Activated CD4-positive, alpha-beta T cell treated with anti-CD3 and anti-CD28 coated beads, Interleukin-2, amount 50 U/mL, for 24 hours (primary cell): Measurements from ENCODE around the gene GTF3C1.
"Not testable (repeated sequence)": the region's sequence is repeated elsewhere in the genome, so short reads cannot be mapped to it uniquely, and the experiment has no call there.

Experiments used
- DNase-seq, 2 donors: peaks; one replicate each; pipeline ENCODE4 v3.0.0-alpha.2; 2020; ENCODE audit warnings: low read depth in 1 of 2, low spot score in 1 of 2

Gene GTF3C1

GRCh38 chr16:27445502-27446175, 104.1 kb downstream of the GTF3C1 start:
- DNase-seq: no peak

GRCh38 chr16:27444470-27444869, 105.2 kb downstream of the GTF3C1 start:
- DNase-seq: no peak

- no peak for DNase-seq
Measured at GRCh38 chr16:27444015-27444414, 105.7 kb downstream of the GTF3C1 start.

GRCh38 chr16:27441998-27442397, 107.7 kb downstream of the GTF3C1 start:
- DNase-seq: no peak

GRCh38 chr16:27441276-27441675, 108.4 kb downstream of the GTF3C1 start:
- DNase-seq: no peak

GRCh38 chr16:27439271-27440018, 110.3 kb downstream of the GTF3C1 start:
- no peak for DNase-seq

GRCh38 chr16:27437946-27438345, 111.8 kb downstream of the GTF3C1 start:
- DNase-seq: no peak

- no peak for DNase-seq
Measured at GRCh38 chr16:27436921-27437650, 112.6 kb downstream of the GTF3C1 start.

- no peak for DNase-seq
Measured at GRCh38 chr16:27436065-27436464, 113.6 kb downstream of the GTF3C1 start.

- DNase-seq: not testable (repeated sequence)
Measured at GRCh38 chr16:27435146-27435545, 114.6 kb downstream of the GTF3C1 start.

GRCh38 chr16:27434141-27435051, 115.3 kb downstream of the GTF3C1 start:
- DNase-seq: no peak

GRCh38 chr16:27433636-27434035, 116.1 kb downstream of the GTF3C1 start:
- no peak for DNase-seq

GRCh38 chr16:27433191-27433590, 116.5 kb downstream of the GTF3C1 start:
- not testable (repeated sequence) for DNase-seq

- DNase-seq: no peak
Measured at GRCh38 chr16:27432558-27432957, 117.2 kb downstream of the GTF3C1 start.

GRCh38 chr16:27431773-27432532, 117.8 kb downstream of the GTF3C1 start:
- DNase-seq: no peak

- DNase-seq: no peak
Measured at GRCh38 chr16:27430923-27431484, 118.7 kb downstream of the GTF3C1 start.

GRCh38 chr16:27430512-27430911, 119.2 kb downstream of the GTF3C1 start:
- DNase-seq: no peak

GRCh38 chr16:27429981-27430441, 119.7 kb downstream of the GTF3C1 start:
- no peak for DNase-seq

- no peak for DNase-seq
Measured at GRCh38 chr16:27429330-27429871, 120.3 kb downstream of the GTF3C1 start.
